22Rv1 (cell line): ENCODE data around the gene CDKN1C.

Experiments used
- H3K27ac ChIP-seq: fragments of 450-650 bp; 2 replicates; pipeline ENCODE4 v1.5.1; 2017
- CTCF ChIP-seq: fragments of 450-650 bp; IDR thresholded peaks from 2 replicates; pipeline ENCODE4 v1.5.1; 2017; ENCODE audit warnings: mild to moderate bottlenecking
- ZFX ChIP-seq: fragments of 450-650 bp; IDR thresholded peaks from 2 replicates; pipeline ENCODE4 v1.6.1; 2017; ENCODE audit warnings: antibody characterized with exemption, borderline replicate concordance

Gene CDKN1C

DNA sequence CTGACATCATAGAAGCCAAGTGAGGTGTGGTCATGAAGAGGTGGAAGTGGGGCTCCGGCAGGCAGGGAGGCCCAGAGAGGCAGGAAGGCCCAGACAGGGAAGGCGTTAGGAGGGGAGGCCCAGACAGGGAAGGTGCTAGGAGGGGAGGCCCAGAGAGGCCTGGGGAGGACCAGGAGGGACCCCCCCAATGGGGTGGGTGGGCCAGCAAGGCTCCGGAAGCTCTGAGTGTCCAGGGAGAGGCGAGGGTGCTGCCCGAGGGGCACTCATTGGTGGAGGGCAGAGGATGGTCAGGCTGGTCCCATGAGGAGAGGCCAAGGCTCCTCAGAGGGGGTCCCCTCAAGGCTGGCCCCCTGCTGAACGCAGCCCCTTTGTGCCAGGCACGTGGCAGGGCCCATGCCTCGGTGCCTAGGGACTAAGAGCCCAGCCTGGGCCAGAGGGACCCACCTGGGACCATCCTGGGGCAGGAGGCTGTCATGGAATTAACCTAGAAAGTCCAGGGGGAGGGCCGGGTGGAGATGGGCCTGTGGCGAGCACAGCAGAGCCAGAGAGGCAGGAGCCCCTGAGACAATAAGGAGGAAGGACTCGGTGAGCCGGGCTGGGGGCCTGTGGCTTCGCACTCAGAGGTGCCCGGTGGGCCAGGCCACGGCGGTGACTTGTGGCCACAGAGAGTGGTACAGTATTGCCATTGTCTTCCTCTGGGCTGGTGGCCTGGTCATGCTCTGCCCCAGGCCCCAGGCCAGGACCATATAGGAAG, 31.5 kb upstream of the CDKN1C start:
- H3K27ac ChIP-seq = no peak overlapping the region
- TF ChIP-seq CTCF (no peak), ZFX (no peak)

- H3K27ac ChIP-seq = no peak overlapping the region
- TF ChIP-seq ZFX = no peak
- no peak for TF ChIP-seq CTCF
Observed at GRCh38 chr11:2916114-2916891, 30.7 kb upstream of the CDKN1C start.

- peak overlapping the region; percentile 96; the same call in 1 of the 2 replicates for H3K27ac ChIP-seq
Observed at GRCh38 chr11:2915473-2915872, 29.9 kb upstream of the CDKN1C start.

GRCh38 chr11:2914455-2915195, 29.1 kb upstream of the CDKN1C start:
- TF ChIP-seq CTCF (no peak), ZFX (no peak)
- H3K27ac ChIP-seq = peak overlapping the region; percentile 96

More at GRCh38 chr11:2915473-2915872, 29.9 kb upstream of the CDKN1C start:
- TF ChIP-seq ZFX (no peak), CTCF (no peak)

DNA sequence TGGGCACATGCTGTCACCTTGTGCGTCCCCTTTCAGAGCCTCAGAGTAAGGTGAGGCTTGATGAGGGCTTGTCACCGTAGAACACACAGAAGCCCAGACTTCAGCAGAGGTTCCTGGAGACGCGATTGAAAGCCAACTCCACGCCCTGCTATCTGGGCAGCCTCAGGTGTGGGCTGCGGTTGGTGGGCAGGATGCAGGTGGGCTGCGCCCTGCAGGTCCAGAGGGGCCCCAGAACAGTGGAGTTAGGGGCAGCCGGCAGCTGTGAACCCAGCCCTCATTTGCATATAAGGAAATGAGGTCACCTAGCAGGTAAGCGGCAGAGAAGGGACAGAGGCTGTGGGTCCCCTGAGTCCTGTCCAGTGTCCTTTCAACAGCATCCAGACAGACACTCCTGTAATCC, 28.2 kb upstream of the CDKN1C start:
- TF ChIP-seq CTCF = no peak
- no peak for TF ChIP-seq ZFX
- H3K27ac ChIP-seq = peak overlapping the region; percentile 96

DNA sequence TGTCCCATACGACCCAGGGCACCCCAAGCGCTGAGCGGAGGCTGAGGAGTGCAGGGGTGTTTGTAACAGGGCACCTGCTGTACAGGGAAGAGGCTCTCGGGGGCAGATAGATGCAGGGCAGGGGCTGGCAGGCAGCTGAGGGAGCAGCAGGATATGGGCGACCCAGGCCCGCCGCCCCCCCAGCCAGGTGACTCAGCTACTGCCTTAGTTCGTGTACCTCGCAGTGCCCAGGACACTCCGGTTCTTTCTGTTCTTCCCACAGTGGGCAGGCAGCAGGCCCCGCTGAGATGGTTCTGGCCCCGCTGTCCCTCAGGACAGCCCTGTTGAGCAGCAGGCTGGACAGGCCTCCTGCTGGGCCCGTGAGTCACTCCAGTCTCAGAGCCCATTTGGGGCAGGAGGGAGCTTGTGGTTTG, 27.4 kb upstream of the CDKN1C start:
- peak overlapping the region; percentile 96 for H3K27ac ChIP-seq
- TF ChIP-seq CTCF (no peak), ZFX (no peak)
